ENCODE data around the gene POLD4. TPM values are rescaled to one million over a fixed set of nuclear protein-coding genes. Genes with fewer than 3 reads are reported as not detected.

Gene POLD4
- total and polyA plus RNA-seq, 2 of the 13 experiments (the other 11 are each of a cell fraction or from before 2014, with no cell fraction given), result 10.5 to 27.4 TPM

- no peak for TF ChIP-seq KIAA2018 (CRISPR knock-in tag; IDR thresholded peaks at IDR 0.05; ENCODE audit: borderline replicate concordance)
- 0 out of 2 replicates have a peak, but pooled peaks have one; percentile 6 for TF ChIP-seq ZNF431 (CRISPR knock-in tag; IDR thresholded peaks at IDR 0.05; ENCODE audit: borderline replicate concordance, low read depth)
- TF ChIP-seq HNRNPH1 (optimal IDR thresholded peaks at IDR 0.05; ENCODE audit: low read depth, low read length), result no peak
- 0 out of 2 replicates have a peak, but pooled peaks have one; percentile 0 for TF ChIP-seq ZNF292 (CRISPR knock-in tag; IDR thresholded peaks at IDR 0.05; ENCODE audit: borderline replicate concordance, low read depth)
- no peak for TF ChIP-seq HOXA9 (CRISPR knock-in tag; IDR thresholded peaks at IDR 0.05; ENCODE audit: borderline replicate concordance)
- no peak for TF ChIP-seq ZNF891 (CRISPR knock-in tag; IDR thresholded peaks at IDR 0.05)
- TF ChIP-seq, protein P1, sequence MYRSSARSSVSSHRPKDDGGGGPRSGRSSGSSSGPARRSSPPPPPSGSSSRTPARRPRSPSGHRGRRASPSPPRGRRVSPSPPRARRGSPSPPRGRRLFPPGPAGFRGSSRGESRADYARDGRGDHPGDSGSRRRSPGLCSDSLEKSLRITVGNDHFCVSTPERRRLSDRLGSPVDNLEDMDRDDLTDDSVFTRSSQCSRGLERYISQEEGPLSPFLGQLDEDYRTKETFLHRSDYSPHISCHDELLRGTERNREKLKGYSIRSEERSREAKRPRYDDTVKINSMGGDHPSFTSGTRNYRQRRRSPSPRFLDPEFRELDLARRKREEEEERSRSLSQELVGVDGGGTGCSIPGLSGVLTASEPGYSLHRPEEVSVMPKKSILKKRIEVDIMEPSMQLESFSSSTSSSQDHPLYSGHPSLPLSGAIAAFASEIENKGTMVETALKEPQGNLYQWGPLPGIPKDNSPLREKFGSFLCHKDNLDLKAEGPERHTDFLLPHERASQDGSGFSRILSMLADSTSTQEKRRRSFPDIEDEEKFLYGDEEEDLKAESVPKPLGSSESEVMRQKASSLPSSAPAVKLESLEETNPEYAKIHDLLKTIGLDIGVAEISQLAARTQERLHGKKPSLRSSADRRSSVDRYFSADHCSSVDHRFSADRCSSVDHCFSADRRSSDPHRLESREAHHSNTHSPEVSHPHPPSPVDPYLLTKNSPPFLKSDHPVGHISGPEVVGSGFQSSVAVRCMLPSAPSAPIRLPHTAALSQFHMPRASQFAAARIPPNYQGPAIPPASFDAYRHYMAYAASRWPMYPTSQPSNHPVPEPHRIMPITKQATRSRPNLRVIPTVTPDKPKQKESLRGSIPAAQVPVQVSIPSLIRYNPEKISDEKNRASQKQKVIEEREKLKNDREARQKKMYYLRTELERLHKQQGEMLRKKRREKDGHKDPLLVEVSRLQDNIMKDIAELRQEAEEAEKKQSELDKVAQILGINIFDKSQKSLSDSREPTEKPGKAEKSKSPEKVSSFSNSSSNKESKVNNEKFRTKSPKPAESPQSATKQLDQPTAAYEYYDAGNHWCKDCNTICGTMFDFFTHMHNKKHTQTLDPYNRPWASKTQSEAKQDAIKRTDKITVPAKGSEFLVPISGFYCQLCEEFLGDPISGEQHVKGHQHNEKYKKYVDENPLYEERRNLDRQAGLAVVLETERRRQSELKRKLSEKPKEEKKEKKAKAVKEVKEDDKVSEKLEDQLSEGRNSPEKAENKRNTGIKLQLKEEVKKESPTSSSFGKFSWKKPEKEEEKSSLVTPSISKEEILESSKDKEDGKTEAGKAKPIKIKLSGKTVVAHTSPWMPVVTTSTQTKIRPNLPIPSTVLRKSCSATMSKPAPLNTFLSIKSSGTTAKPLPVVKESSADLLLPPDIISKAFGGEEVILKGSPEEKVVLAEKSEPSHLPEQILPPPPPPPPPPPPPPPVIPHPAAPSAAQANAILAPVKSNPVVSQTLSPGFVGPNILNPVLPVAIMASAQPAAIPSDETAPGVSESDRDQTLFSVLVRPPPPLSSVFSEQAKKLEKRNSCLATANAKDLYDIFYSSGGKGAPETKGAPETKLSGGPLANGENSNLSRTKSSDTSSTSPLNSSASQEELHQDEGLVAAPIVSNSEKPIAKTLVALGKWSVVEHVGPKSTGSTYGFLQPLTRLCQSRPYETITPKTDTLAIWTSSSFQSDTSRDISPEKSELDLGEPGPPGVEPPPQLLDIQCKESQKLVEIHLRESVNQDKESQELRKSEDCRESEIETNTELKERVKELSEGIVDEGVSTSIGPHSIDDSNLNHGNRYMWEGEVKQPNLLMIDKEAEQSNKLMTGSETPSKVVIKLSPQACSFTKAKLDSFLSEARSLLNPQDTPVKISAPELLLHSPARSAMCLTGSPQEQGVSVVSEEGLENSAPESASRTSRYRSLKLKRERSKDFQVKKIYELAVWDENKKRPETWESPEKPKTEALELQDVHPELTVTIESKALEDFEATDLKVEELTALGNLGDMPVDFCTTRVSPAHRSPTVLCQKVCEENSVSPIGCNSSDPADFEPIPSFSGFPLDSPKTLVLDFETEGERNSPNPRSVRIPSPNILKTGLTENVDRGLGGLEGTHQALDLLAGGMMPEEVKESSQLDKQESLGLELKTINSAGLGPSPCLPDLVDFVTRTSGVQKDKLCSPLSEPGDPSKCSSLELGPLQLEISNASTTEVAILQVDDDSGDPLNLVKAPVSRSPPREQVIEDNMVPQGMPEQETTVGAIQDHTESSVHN (CRISPR knock-in tag; IDR thresholded peaks at IDR 0.05), result no peak
- TF ChIP-seq TFDP1 (CRISPR knock-in tag; IDR thresholded peaks at IDR 0.05; ENCODE audit: borderline replicate concordance), result no peak
- 0 out of 2 replicates have a peak, but pooled peaks have one; percentile 35 for TF ChIP-seq SRY (CRISPR knock-in tag; IDR thresholded peaks at IDR 0.05)
- TF ChIP-seq SKI (IDR thresholded peaks at IDR 0.05; ENCODE audit: partially characterized antibody), result no peak
Observed at GRCh38 chr11:67355023-67355793, 1.9 kb upstream of the POLD4 start (continued).
